Stimulated activated CD4-positive, alpha-beta T cell treated with anti-CD3 and anti-CD28 coated beads, Interleukin-4, amount 100 ng/mL, for 4 hours (primary cell): ENCODE measurements around the gene PDE6C.
"Not testable (repeated sequence)": the region's sequence is repeated elsewhere in the genome, so short reads cannot be mapped to it uniquely, and the experiment has no call there.

Source experiments
- DNase-seq, 2 experiments: peaks; one replicate each; pipeline ENCODE4 v3.0.0-alpha.2; 2020

PDE6C gene

DNA sequence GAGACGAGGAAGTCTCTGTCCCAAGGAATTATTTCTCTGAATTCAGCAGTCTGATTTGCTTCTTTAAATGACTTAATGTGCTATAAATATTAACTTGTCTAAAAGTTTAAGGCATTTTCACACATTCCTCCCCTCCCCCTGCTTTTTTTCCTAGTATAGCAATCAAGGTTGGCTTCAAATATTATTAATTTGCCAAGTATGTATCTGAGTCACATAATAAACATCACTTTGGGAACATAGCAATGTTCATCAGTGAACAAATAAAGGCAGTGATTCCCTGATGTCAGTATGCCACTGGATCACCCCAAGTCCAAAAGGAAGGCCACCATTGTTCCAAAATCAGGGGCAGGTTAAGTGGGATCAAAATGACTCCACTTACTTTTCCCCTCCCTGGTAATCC, 40.5 kb downstream of the PDE6C start:
- no peak for DNase-seq

DNA sequence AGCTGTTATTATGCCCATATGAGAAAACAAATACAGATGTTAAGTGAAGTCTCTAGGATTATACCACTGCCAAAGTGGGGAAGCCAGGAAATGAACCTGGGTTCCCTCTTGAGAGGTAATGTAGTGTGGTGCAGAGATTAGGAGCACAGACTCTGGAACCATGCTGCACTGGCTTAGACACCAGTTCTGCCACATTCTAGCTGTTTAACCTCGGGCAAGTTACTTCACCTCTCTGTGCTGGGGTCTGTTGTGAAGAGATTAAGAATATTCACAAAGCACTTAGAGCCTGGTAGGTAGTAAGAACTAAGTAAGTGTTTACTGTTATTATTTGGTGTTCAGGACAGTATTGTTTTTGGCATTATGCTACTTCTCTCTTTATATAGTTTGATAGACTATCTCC, 41.9 kb downstream of the PDE6C start:
- DNase-seq, result no peak

DNA sequence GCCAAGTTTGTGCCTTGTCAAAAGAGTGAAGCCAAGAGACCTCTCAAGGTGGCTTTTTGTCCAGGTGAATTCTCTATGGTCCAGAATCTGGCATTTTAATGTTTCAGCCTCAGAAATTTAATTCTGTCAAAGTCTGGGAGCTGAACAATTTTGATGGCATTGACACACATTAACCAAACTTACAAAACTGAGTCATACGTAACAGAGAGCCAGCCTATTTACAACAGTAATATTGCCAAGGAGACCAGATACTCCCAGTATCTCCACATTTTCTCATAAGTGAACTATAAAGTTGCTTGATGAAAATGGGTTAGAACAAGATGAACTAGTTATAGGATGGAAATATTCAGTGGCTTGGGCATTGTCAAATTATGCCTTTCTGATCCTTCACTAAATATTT, 43.8 kb downstream of the PDE6C start:
- no peak for DNase-seq

DNA sequence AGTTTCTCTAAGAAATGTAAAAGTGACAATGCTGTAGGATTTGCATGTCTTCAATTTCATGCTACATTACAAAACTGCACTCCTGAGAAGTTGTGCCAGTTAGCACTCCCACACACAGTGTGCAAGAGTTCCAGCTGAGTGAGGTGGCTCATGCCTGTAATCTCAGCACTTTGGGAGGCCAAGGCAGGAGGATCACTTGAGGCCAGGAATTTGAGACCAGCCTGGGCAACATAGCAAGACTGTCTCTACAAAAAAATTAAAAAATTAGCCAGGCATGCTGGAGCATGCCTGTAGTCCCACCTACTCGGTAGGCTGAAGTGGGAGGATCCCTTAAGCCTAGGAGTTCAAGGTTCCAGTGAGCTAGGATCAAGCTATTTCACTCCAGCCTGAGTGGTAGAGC, 45.4 kb downstream of the PDE6C start:
- no peak for DNase-seq

DNA sequence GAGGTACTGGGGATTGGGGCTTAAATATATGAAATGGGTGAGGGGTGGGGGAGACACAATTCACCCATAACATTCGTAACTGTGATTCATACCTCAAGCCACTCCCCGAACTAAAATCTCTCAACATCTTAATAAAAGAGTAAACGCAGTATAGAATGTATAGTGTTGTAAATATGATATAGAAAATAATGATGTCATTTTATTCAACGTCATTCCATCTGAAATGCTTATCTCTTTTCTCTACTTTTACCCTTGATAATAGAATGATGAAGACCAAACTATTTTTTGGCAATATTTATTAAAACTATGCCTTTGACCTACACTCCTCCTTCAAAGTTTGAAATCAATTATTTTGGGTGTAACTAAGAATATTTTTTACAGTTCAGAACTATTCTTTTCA, 53.7 kb downstream of the PDE6C start:
- DNase-seq, result no peak

DNA sequence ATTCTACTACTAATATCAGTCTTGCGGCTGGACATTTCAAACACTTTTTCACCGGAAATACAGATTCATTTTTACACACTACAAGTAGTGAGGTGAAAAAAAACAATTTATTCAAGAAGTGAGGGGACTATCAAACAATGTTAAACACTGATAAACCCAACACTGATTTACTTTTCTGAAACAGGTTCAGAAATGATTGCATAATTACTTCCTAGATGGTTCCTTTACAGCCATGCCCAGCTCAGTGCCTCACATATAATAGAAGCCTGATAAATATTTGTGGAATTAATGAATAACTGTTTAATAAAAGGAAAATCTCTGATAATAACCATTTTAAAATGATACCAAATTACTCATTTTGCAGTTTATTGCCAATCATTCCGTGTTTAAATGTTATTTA, 55.5 kb downstream of the PDE6C start:
- no peak for DNase-seq

DNA sequence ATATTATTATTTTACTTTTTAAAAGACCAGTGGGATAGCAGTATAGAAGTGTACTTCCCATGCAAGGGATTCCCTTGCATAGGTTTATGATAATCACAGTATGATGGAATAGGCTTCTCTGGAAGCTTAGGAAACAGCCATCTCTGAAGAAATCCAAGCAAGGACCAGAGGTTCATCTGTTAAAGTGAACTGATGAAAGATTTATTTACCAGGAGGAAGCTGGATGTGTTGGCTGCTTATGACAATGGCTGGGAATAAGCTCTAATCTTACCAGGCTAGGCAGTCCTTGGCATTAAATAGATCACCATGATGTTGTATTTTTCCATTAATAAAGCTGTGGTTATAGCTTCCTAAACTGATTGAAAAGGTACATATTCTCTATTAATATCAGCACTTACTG, 58.0 kb downstream of the PDE6C start:
- no peak for DNase-seq

DNA sequence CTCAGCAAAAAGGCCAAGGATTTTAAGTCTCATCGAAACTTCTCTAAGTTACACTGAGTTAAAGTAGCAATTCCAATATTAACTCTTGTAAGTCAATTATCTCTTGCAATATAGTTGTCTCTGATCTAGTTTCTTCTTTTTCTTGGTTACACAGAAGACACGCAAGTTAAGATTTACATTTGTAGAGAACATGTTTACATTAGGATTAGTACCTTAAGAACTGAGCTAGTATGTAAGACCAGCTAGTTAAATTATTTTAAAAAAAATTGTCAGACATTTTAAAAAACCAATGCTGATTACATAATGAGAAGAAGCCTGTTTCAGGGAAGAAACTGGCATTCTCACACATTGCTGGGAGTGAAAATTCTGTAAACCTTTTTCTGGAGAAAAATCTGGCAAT, 58.7 kb downstream of the PDE6C start:
- DNase-seq, result no peak

DNA sequence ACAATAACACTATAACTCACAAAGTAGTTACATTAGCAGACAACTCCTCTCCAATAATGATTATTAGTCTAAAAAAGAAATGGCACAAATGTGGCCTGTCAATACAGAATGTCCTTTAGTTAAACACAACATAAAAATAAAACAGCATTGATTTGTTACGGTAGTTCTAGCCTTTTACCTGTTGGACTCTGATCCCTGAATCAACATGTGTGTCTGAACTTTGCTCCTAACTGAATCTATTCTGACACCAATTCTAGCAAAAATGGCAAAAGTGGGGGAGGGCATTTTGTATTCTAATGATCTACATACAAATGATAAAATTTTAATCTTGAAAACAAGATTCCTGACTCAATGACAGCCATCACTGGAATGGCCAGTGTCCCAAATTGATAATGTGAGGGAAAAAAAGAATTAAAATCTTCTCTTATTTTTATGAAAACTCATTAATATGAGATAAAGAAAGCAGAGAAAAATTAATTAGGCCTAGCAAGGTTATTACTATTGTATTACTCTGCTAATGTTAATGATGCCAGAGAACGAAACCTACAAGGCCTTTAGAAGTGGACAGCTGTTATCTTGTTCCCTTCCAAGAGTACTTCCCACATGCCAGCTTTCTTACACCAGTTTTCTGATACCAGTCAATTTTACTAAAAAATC, 59.8 kb downstream of the PDE6C start:
- DNase-seq, result no peak

DNA sequence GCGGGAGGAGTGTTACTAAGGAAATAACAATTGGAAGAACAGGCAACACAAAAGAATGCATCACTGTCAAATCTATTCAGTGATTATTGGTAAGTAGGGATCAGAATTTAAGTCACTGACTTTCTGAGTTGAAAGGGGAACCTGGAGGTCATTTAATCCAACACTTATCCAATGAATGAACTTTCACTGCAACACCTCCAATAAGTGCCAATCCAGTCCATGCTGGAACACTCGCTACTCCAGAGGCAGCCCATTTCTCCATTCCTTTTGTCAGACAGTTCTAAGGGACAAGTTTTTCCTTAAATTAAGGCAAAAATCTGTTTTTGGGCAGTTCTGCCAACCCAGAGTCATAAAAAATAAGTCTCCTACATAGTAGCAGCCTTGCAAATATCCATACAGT, 60.6 kb downstream of the PDE6C start:
- no peak for DNase-seq

DNA sequence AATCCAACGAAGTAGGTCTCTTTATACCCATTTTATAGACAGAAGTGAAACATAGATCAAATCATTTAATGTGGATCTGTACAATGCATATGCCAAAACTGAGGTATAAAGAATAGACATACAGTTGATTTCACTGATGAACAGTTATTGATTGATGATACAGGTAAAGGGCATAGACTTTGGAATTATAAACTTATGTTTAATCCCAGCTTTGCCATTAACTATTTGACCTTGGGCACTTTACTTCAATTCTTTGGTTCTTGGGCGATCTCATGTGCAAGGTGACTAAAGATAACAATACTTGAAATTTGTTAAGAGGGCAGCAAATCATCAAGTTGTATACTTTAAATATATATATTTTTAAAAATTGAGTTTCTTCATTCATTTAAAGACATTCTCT, 61.5 kb downstream of the PDE6C start:
- DNase-seq, result no peak

DNA sequence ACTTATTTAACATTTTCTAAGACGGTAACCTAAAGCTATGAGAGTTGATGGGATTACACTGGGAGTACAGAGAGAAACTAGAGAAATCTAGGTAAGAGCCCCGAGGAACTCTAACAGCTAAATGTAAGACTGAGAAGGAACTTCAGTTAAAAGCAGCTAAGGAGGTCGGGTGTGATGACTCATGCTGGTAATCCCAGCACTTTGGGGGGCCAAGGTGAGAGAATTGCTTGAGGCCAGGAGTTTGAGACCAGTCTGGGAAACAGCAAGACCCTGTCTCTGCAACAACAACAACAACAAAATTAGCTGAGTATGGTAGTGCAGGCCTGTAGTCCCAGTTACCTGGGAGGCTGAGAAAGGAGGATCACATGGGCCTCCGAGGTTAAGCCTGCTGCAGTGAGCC, 66.0 kb downstream of the PDE6C start:
- no peak for DNase-seq

DNA sequence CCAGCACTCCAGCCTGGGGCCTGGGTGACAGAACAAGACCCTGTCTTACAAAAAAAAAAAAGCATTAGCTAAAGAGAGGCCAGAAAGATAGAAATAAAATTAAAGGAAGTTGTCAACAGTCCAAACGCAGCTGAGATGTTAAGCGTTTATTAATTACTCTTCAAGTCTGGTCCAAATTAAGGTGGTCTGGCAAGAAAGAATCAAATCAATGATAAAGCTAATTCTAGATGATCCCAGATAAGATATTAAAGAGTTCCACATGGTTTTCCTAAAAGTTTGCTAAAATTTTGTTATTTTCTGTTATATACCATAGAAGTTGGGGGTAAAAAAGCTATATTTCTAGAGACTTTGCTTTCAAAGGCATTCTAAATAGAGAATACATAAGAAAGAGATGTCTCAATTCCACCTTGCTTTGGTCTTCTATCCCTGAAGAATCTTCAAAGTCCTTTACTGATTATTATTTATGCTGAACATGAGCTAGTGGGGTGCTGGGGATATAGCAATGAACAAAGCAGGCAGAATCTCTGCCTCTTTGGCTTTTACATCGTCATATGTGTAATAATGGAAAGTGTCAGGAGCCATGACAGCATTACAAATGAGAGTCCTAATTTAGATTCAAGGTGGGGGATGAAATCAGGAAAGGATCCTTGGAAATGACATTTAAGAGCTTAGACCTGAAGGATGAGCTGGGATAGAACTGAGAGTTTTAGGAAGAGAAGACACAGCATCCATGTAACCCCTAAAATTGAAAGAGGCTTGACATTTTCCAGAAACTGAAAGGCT, 66.7 kb downstream of the PDE6C start:
- no peak for DNase-seq

DNA sequence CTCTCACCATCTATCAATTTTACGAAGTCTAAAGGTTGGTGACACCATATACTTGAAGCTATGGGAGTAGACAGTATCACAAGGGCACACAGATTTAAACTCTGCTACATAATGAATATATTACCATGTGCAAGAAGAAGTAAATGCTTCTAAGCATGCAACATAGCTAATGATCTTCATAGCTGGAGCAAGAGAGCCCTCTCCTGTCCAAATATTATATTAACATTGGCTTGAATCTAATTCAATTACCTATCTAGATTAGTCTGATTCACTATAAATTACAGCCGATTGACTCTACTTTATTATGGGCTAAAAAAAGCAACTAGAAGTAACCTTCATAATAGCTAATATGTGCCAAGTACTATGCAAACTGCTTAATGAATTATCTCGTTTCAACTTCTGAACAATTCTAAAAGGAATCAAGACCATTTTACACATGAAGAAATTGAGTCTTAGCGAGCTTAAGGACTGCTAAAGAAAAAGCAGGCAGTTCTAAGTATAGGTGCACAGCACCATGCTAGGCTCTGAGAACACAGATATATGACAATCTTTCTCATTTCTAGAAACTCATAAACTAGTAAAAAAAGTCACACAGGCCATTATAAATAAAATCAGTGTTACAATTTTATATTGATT, 68.2 kb downstream of the PDE6C start:
- DNase-seq, result no peak

DNA sequence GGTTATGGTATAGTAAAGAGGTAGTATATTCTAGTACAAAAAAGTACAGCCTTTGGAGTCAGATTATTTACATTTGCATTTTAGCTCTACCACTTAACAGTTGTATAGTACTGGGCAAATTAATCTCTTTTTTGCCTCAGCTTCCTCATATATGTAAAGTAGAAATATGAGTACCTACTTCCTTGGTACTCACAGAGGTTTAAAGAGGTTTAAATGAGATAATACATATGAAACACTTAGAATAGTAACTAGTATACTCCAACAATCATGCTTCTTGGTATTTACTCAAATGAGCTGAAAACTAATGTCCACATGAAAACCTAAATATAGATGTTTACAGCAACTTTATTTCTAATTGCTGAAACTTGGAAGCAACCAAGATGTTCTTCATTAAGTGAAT, 75.4 kb downstream of the PDE6C start:
- DNase-seq, result no peak

DNA sequence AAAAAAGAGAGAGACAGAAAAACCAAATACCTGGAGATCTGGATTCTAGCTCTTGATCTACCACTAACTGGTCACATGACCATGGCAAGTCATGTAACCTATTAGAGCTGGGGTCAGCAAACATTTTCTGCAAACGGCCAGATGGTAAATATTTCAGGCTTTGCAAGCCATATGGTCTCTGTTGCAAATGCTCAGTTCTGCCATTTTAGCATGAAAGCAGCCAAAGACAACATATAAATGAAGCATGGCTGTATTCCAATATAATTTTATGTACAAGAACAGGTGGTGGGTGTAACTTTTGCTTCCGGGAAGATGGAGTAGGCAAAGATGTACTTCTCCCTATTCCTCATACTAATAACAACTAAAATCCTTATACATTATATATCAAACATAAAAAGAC, 83.4 kb downstream of the PDE6C start:
- DNase-seq, result no peak

DNA sequence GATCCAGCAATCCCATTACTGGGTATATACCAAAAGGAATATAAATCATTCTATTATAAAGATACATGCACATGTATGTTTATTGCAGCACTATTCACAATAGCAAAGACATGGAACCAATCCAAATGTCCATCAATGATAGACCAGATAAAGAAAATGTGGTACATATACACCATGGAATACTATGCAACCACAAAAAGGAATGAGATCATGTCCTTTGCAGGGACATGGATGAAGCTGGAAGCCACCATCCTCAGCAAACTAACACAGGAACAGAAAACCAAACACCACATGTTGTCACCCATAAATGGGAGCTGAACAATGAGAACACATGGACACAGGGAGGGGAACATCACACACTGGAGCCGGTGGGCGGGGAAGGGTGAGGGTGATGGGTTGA, 84.2 kb downstream of the PDE6C start:
- DNase-seq, result not testable (repeated sequence)

DNA sequence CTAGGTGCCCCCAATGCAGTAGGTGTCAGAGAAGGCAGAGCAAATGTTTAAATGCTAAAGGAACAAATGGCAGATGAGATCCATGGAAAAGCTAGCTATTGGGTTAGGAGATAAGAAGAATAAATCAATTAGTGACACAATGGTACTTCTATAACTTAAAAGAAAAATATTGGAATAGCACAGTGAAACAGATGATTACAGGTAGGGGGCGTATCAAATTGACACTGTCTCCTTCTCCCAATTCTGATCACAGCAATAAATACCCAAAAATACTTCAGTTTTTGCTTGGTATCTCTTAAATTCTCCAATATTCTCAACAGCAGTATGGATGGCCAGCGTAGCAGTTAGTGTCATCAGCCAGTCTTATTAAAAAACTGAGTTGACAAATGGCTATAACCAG, 84.9 kb downstream of the PDE6C start:
- no peak for DNase-seq

DNA sequence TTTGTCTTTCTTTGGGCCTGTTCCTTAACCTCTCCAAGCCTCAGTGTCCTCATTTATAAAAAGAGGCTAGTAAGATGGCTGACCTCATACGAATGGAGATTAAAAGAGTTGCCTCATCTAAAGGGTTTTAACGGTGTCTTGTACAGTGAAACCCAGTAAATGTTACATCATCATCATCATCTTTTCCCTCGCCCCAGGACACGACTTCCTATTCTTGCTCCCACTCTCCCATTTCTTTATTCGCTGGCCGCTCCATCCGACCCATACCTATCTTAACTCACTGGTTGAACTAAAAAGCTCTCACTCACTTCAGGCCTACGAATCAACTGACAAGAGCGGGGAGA, 89.5 kb downstream of the PDE6C start:
- peak; percentile 1 to 4 for DNase-seq

DNA sequence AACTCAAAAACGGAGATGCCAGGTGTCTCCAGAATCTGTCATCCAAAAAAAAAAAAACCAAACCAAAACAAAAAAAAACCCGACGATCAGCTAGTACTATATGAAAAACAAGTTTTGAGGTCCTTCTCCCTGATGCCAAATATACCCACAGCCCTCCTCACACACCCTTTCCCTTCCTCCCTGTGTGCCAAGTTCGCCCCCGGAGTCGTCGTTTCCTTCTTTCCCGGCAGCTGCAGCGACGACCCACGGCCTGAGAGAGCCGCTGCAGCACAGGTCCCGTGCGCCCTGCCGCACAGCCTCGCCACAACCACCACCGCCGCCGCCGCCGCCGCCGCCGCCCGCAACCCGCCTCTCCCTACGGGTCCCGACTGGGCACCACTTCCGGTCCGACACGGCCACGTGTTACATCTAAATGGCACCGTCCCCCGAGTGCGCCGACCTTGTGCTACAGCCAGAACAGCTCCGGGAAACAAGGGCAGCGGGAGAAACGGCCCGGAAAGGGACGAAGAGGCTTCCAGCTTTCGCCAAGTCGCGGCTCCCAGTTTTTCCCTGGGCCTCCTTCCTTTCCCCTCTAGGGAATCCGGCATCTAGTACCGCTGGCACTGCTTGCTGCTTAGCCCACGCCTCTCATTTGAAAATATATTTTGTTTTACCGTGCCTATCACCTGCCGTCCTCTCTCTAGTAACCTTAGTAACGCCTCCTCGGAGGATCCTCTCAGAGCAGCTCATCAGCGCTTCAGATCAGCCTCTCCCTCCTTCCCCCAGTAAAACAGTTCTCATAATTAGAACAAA, 90.1 kb downstream of the PDE6C start, which contains the start of gene FRA10AC1:
Gene FRA10AC1, minus strand, starts transcription at position 383 of the 792 bp plus-strand sequence. CDS start 2,486 bp downstream, outside the sequence.
- peak; percentile 77 to 86 for DNase-seq

DNA sequence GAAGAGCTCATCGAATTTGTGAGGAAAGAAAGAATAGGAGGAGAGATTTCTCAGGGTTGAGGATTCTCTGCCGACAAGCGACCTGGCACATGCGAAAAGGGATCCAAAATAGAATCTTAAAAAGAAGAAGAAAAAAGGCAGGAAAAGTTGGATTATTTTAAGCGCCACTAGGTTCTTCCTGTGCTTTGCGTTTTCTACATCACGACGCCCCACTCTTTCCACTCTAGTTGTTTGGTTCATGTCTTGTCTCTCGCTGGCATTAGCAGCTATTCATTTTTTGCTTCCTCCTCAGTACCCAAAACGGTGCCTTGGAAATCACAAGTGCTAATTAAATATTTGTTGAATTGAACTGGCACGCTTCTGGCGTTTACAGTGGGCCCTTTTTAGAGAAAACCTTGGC, 90.7 kb downstream of the PDE6C start:
- no peak for DNase-seq

DNA sequence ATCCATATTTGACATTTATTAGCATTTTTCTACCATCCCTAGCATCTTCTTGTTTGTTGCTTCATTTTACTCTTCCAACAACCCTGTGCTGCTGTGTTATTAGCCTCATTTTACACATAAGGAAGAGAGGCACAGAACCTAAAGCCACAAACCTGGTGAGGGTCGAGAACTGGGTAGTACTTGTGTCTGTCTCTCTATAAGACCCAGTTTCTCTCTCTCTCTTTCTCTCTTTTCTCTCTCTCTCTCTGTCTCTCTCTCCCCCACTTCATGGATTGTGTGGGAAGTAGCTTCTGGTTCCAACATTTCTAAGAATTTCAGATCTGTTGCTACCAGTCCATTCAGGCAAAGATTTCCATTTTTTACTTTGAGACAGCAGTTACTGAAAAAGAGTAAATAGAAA, 91.5 kb downstream of the PDE6C start:
- DNase-seq, result no peak

DNA sequence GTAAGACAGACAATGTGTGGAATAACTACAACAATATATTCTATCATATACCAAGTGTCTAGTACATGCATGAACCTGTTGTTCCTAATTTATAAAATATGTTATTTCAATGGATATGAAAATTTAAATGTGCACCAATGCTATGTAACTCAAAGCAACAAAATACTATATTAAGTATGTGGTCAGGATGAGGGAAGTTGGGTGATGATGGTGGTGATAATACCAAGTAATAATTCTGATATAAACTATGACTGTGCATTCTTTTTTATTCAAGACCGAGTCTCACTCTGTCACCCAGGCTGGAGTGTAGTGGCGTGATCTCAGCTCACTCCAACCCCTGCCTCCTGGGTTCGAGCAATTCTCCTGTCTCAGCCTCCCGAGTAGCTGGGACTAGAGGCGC, 92.1 kb downstream of the PDE6C start:
- no peak for DNase-seq

DNA sequence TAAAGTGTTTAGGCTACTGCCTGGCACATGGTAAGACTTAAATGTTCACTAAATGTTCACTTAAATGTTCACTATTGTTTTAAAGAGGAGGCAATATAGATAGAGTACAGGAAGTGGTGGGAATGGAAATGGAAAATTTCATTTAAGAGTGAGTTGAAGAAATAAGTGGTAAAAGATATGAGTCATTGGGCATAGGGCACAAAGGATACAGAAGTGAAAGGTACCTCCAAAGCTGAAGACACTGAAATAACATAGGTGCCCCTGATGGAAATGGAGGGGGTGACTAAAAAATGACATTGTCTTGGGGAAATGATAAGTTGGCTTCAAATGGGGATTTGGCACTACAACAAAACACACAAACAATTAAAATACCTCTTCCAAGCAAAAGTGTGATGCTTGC, 95.3 kb downstream of the PDE6C start:
- no peak for DNase-seq
